DND-41 (cell line): ENCODE measurements around the gene ABHD4.
"Not testable (repeated sequence)": the region's sequence is repeated elsewhere in the genome, so short reads cannot be mapped to it uniquely, and the experiment has no call there.

Experiments
- ATAC-seq: fragments of 200-7000 bp; cut with Tn5 transposase; 3 replicates; pipeline ENCODE4 v1.9.1; 2021; ENCODE audit warnings: low read depth; ENCODE audit not compliant: insufficient read depth
- DNase-seq: peaks from one replicate; pipeline ENCODE4 v3.0.0-alpha.2; 2020
- H2AFZ ChIP-seq: 2 replicates; pipeline ENCODE4 v1.6.0; 2012; ENCODE audit warnings: low read depth, low read length
- H3K27ac ChIP-seq: 2 replicates; pipeline ENCODE4 v1.5.1; 2012; ENCODE audit warnings: low read length, inconsistent platforms
- H3K27me3 ChIP-seq: fragments of 200-600 bp; sonication (generic); 2 replicates; pipeline ENCODE4 v1.6.0; 2012; ENCODE audit warnings: low read length, mild to moderate bottlenecking, inconsistent platforms; ENCODE audit not compliant: insufficient read depth, poor library complexity
- H3K36me3 ChIP-seq: 2 replicates; pipeline ENCODE4 v1.5.1; 2012; ENCODE audit warnings: low read length, inconsistent platforms; ENCODE audit not compliant: insufficient read depth
- H3K4me1 ChIP-seq: 2 replicates; pipeline ENCODE4 v1.5.1; 2012; ENCODE audit warnings: mild to moderate bottlenecking, low read length; ENCODE audit not compliant: insufficient read depth
- H3K4me2 ChIP-seq: 2 replicates; pipeline ENCODE4 v1.6.0; 2012; ENCODE audit warnings: mild to moderate bottlenecking, moderate library complexity, low read length, inconsistent platforms; ENCODE audit not compliant: insufficient read depth
- H3K4me3 ChIP-seq, 2 experiments: fragments of 200-600 bp in 1 of 2; shearing (Covaris generic) in 1 of 2; 2 replicates each; pipeline ENCODE4 v1.5.1; 2012 to 2016; ENCODE audit warnings: inconsistent platforms in 2 of 2, low read length in 2 of 2, mild to moderate bottlenecking in 2 of 2, low read depth in 1 of 2, moderate library complexity in 1 of 2
- H3K79me2 ChIP-seq: 2 replicates; pipeline ENCODE4 v1.6.0; 2012; ENCODE audit warnings: low read length, inconsistent platforms; ENCODE audit not compliant: insufficient read depth
- H3K9ac ChIP-seq: 2 replicates; pipeline ENCODE4 v1.6.0; 2012; ENCODE audit warnings: low read depth, mild to moderate bottlenecking, inconsistent platforms, low read length, moderate library complexity
- H3K9me3 ChIP-seq: 2 replicates; pipeline ENCODE4 v1.5.1; 2012; ENCODE audit warnings: low read length, moderate library complexity, mild to moderate bottlenecking, inconsistent platforms; ENCODE audit not compliant: insufficient read depth, severe bottlenecking
- H4K20me1 ChIP-seq: 2 replicates; pipeline ENCODE4 v1.6.0; 2012; ENCODE audit warnings: low read length; ENCODE audit not compliant: insufficient read depth
- EZH2 ChIP-seq: IDR thresholded peaks from 3 replicates; pipeline ENCODE4 v1.6.1; 2012; ENCODE audit warnings: borderline replicate concordance, low read depth, mild to moderate bottlenecking, moderate library complexity, low read length, inconsistent platforms; ENCODE audit not compliant: severe bottlenecking
- TF ChIP-seq, protein P1 (sequence below): IDR thresholded peaks from 2 replicates; pipeline ENCODE4 v1.5.1; 2012; ENCODE audit warnings: borderline replicate concordance, low read length, moderate library complexity, mild to moderate bottlenecking; ENCODE audit not compliant: poor library complexity, severe bottlenecking; ENCODE audit errors: extremely low read depth

Gene ABHD4

DNA sequence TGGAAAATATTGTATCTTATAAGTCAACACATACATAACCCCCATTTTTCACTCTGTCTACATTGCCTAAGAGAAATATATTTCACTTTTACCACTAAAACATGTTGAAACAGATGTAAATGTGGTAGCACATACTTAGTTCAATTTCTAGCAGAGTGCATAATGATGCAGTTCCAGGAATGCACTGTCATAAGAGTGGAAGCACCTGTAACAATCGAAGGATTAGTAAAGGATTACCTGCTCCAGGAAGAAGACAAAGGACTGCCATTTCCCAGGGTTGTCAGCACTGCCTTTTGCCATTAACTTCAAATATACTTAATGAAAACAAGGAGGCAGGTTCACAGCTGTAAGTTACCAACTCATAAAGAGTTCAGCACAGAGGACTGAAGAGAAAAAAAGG is 33.6 kb upstream of the ABHD4 start:
- Histone ChIP-seq H3K79me2 (peaks cover 6% of the 10 kb centered on the region), H3K4me3 (no peak overlapping the region), H3K9ac (no peak overlapping the region), H3K4me1 (peaks cover 34% of the 10 kb centered on the region), H3K4me2 (no peak overlapping the region), H3K27me3 (peaks cover 1% of the 10 kb centered on the region), H4K20me1 (peaks cover 81% of the 10 kb centered on the region), H2AFZ (no peak overlapping the region), H3K27ac (no peak overlapping the region), H3K36me3 (peaks cover 54% of the 10 kb centered on the region), H3K9me3 (no peaks in the 10 kb centered on the region)
- ATAC-seq (no peak), DNase-seq (no peak)
- TF ChIP-seq, protein P1, sequence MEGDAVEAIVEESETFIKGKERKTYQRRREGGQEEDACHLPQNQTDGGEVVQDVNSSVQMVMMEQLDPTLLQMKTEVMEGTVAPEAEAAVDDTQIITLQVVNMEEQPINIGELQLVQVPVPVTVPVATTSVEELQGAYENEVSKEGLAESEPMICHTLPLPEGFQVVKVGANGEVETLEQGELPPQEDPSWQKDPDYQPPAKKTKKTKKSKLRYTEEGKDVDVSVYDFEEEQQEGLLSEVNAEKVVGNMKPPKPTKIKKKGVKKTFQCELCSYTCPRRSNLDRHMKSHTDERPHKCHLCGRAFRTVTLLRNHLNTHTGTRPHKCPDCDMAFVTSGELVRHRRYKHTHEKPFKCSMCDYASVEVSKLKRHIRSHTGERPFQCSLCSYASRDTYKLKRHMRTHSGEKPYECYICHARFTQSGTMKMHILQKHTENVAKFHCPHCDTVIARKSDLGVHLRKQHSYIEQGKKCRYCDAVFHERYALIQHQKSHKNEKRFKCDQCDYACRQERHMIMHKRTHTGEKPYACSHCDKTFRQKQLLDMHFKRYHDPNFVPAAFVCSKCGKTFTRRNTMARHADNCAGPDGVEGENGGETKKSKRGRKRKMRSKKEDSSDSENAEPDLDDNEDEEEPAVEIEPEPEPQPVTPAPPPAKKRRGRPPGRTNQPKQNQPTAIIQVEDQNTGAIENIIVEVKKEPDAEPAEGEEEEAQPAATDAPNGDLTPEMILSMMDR, result no peak
- no peak for TF ChIP-seq EZH2

DNA sequence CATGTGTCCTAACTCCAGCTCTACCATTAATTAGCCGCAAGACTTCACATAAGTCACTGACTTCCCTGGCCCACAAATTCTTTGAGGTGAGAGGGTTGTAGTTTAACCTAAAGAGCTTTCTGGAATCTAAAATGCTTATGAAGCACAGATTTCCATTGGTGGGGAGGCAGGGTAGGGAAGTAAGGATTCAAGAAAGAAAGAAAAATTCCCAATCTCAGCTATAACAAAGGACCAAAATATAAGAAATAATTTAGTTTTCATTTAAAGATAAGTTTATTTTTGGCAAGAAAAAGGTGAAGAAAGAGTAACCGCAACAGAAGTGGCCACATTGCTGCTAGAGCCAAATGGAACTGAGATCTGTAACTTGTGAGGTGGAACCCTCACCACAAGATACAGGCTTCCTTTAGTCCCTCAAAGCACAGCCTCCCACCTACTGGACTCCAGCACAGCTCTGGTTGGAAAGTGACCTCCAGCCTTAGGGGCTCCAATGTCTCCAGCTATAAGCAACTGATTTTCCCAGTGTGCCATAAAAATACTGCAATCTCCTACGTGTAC is 32.6 kb upstream of the ABHD4 start:
- Histone ChIP-seq H3K79me2 (peaks cover 6% of the 10 kb centered on the region), H3K4me2 (no peak overlapping the region), H3K9ac (no peak overlapping the region), H3K27me3 (no peaks in the 10 kb centered on the region), H3K4me1 (peaks cover 32% of the 10 kb centered on the region), H3K27ac (no peak overlapping the region), H3K36me3 (peaks cover 62% of the 10 kb centered on the region), H4K20me1 (peaks cover 80% of the 10 kb centered on the region), H3K9me3 (no peaks in the 10 kb centered on the region), H3K4me3 (no peak overlapping the region), H2AFZ (no peak overlapping the region)
- DNase-seq (no peak), ATAC-seq (no peak)
- TF ChIP-seq, protein P1, result no peak
- no peak for TF ChIP-seq EZH2

DNA sequence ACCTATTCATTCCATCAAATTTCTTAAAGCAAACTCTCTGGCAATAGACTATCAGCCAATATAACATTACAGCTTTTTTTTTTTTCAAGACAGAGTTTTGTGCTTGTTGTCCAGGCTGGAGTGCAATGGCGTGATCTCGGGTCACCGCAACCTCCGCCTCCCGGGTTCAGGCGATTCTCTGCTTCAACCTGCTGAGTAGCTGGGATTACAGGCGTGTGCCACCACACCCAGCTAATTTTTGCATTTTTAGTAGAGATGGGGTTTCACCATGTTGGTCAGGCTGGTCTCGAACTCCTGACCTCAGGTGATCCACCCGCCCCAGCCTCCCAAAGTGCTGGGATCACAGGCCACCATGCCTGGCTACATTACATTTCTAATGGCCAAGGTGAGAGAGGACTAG is 31.8 kb upstream of the ABHD4 start:
- H3K9me3 ChIP-seq, DNase-seq, H3K9ac ChIP-seq, H3K4me3 ChIP-seq, H2AFZ ChIP-seq, H3K79me2 ChIP-seq, H3K4me2 ChIP-seq, H3K27me3 ChIP-seq, H3K27ac ChIP-seq, ATAC-seq: not testable (repeated sequence)
- peaks cover 73% of the 10 kb centered on the region for H4K20me1 ChIP-seq
- peaks cover 24% of the 10 kb centered on the region for H3K4me1 ChIP-seq
- peaks cover 62% of the 10 kb centered on the region for H3K36me3 ChIP-seq

DNA sequence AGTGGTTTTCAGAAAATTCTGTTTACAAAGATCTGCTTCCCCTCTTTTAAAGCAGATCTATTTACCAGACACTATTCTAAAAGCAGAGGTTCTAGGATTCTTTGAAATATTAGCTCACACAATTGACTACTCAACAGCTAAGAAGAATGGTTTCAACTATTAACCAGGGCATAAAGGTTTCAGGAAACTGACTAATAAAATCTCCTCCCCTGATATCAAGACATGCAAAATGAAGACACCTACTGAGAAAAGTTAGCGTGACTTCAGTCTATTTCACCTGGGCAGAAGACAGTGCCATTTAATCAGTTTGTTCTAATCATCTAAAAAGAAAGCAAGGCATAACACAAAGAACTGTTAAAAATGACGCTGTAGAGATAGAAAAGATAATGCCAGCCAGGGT is 31.3 kb upstream of the ABHD4 start:
- TF ChIP-seq, protein P1, result no peak
- TF ChIP-seq EZH2, result no peak
- Histone ChIP-seq H3K27ac (no peak overlapping the region), H3K4me1 (peaks cover 18% of the 10 kb centered on the region), H3K36me3 (peaks cover 65% of the 10 kb centered on the region), H3K27me3 (no peaks in the 10 kb centered on the region), H3K4me2 (no peak overlapping the region), H3K9ac (no peak overlapping the region), H3K4me3 (no peak overlapping the region), H4K20me1 (peaks cover 73% of the 10 kb centered on the region), H3K9me3 (no peaks in the 10 kb centered on the region), H3K79me2 (peaks cover 6% of the 10 kb centered on the region), H2AFZ (no peak overlapping the region)
- no peak for ATAC-seq
- no peak for DNase-seq
